Measurements from ENCODE around the gene ADAM19.
"Not testable (repeated sequence)": the region's sequence is repeated elsewhere in the genome, so short reads cannot be mapped to it uniquely, and the experiment has no call there.

The ADAM19 gene

DNA sequence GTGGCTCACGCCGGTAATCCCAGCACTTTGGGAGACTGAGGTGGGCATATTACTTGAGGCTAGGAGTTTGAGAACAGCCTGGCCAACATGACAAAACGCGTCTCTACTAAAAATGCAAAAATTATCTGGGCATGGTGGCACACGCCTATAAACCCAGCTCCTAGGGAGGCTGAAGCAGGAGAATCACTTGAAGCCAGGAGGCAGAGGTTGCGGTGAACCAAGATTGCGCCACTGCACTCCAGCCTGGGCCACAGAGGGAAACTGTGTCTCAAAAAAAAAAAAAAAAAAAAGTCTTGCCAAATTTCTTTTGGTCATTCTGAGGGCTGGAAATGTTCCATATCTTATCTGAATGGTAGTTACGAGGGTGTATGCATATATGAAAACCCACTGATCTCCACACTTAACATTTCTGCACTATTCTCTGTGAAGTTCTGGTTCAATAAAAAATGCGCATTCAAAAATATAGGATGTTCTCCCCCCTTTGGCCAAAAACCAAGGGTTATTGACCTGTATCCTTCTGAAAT, 129.1 kb downstream of the ADAM19 start:
- no peak overlapping the region for H3K4me3 ChIP-seq (ENCODE audit: low read depth, low read length)
- TF ChIP-seq MYC (IDR thresholded peaks at IDR 0.05; ENCODE audit: low read depth, low read length) = no peak
- TF ChIP-seq, protein P1, sequence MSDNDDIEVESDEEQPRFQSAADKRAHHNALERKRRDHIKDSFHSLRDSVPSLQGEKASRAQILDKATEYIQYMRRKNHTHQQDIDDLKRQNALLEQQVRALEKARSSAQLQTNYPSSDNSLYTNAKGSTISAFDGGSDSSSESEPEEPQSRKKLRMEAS (IDR thresholded peaks at IDR 0.05; ENCODE audit: low read depth, low read length) = no peak
- TF ChIP-seq, protein P2, sequence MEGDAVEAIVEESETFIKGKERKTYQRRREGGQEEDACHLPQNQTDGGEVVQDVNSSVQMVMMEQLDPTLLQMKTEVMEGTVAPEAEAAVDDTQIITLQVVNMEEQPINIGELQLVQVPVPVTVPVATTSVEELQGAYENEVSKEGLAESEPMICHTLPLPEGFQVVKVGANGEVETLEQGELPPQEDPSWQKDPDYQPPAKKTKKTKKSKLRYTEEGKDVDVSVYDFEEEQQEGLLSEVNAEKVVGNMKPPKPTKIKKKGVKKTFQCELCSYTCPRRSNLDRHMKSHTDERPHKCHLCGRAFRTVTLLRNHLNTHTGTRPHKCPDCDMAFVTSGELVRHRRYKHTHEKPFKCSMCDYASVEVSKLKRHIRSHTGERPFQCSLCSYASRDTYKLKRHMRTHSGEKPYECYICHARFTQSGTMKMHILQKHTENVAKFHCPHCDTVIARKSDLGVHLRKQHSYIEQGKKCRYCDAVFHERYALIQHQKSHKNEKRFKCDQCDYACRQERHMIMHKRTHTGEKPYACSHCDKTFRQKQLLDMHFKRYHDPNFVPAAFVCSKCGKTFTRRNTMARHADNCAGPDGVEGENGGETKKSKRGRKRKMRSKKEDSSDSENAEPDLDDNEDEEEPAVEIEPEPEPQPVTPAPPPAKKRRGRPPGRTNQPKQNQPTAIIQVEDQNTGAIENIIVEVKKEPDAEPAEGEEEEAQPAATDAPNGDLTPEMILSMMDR (IDR thresholded peaks at IDR 0.05; ENCODE audit: low read depth, low read length) = no peak
- no peak for TF ChIP-seq POLR2A (IDR thresholded peaks at IDR 0.05; ENCODE audit: extremely low read depth, insufficient read length)
- DNase-seq (ENCODE audit: low read depth) = peak; percentile 58

DNA sequence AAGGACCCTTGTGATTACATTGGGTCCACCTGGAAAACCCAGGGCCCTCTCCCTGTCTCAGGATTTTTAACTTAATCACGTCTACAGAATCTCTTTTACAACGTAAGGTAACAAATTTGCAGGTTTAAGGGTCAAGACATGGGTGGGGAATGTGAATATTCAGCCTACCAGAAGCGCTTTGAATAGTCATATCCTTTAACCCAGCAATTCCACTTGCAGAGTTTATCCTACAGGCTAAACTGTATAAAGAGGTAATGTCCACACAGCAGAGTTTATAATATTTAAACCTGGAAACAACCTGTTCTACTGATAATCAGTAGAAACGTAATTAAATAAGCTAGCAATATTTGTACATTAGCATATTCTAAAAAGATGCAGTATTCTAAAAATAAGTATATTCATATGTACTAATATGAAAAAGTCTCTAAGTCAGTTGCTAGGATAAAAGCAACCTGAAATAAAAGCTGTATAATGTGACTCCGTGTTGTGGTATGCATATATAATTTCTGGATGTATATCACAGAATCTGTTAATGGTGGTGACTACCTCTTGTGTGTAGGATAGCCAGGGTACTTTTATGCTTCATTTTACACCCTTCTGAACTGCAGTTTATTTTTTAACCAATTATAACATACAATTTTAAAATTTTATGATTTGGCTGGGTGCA, 129.7 kb downstream of the ADAM19 start:
- DNase-seq (ENCODE audit: low read depth) = no peak
- no peak for TF ChIP-seq MYC (IDR thresholded peaks at IDR 0.05; ENCODE audit: low read depth, low read length)
- TF ChIP-seq, protein P1 (IDR thresholded peaks at IDR 0.05; ENCODE audit: low read depth, low read length) = no peak
- TF ChIP-seq, protein P2 (IDR thresholded peaks at IDR 0.05; ENCODE audit: low read depth, low read length) = no peak
- no peak for TF ChIP-seq POLR2A (IDR thresholded peaks at IDR 0.05; ENCODE audit: extremely low read depth, insufficient read length)
- no peak overlapping the region for H3K4me3 ChIP-seq (ENCODE audit: low read depth, low read length)

DNA sequence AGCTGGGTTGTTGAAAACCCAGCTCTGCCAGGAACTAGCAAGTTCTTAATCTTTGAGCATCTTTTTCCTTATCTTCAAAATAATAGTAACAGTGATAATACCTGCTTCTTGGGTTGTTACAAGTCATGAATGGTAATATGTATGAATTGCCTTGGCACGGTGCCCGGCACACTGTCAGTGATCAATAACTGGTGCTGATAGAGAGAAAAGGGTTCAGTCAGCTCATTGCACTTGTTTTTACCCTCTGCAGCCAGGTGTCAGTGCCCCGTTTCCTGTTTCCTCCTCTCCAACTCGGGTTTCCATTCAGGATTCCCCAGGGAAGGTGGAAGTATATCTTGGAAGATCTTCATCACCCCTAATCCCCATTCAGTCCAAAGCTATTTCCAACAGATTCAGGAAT, 131.4 kb downstream of the ADAM19 start:
- DNase-seq (ENCODE audit: low read depth) = no peak
- TF ChIP-seq, protein P1 (IDR thresholded peaks at IDR 0.05; ENCODE audit: low read depth, low read length) = no peak
- no peak for TF ChIP-seq POLR2A (IDR thresholded peaks at IDR 0.05; ENCODE audit: extremely low read depth, insufficient read length)
- TF ChIP-seq, protein P2 (IDR thresholded peaks at IDR 0.05; ENCODE audit: low read depth, low read length) = no peak
- no peak overlapping the region for H3K4me3 ChIP-seq (ENCODE audit: low read depth, low read length)

DNA sequence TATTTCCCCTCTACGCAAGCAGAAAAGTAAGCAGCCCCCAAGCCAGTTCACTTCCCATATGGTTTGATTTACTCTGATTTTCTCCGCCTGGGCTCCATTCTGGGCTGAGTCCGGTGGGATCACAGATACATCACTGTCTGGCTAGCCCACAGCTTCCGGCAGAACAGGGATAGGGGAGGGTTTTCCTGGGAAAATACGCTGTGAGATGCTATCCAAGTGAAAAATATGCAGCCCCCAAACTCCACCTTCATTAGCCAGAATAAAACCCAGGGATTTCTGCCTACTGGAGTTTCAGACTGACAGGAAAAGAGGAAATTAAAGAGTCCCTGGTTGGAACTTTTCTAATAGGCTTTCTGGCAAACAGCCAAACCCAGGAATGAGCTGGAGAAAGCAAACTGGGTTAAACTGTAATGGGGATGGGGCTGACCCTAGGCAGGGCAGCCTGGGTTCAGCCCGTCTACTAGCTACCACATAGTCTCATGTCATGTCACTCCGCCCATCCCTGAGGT, 132.5 kb downstream of the ADAM19 start:
- TF ChIP-seq POLR2A (IDR thresholded peaks at IDR 0.05; ENCODE audit: extremely low read depth, insufficient read length) (no peak), MYC (IDR thresholded peaks at IDR 0.05; ENCODE audit: low read depth, low read length) (no peak)
- DNase-seq (ENCODE audit: low read depth) = no peak
- H3K4me3 ChIP-seq (ENCODE audit: low read depth, low read length) = no peak overlapping the region

DNA sequence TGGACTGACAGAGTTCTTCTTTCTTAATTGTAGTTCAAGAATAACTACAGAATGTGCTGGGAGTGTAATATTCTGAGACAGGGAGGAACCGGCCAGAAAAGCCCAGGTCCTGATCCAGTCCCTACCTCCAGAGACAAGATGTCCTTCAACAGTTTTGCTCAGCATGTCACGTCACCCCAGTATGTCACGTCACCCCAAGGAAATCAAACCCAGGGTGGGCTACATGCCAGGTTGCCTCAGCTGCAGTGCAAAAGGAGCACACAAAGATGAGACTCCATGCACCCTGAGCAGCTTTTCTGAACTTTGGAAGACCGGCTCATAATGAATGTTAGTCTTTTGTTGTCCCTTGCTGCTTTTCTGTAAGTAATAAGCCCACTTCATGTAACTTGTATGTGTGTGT, 141.5 kb downstream of the ADAM19 start:
- DNase-seq (ENCODE audit: low read depth) = no peak
- no peak for TF ChIP-seq MYC (IDR thresholded peaks at IDR 0.05; ENCODE audit: low read depth, low read length)
- TF ChIP-seq, protein P1 (IDR thresholded peaks at IDR 0.05; ENCODE audit: low read depth, low read length) = no peak
- TF ChIP-seq, protein P2 (IDR thresholded peaks at IDR 0.05; ENCODE audit: low read depth, low read length) = no peak
- TF ChIP-seq POLR2A (IDR thresholded peaks at IDR 0.05; ENCODE audit: extremely low read depth, insufficient read length) = no peak
- H3K4me3 ChIP-seq (ENCODE audit: low read depth, low read length) = no peak overlapping the region

DNA sequence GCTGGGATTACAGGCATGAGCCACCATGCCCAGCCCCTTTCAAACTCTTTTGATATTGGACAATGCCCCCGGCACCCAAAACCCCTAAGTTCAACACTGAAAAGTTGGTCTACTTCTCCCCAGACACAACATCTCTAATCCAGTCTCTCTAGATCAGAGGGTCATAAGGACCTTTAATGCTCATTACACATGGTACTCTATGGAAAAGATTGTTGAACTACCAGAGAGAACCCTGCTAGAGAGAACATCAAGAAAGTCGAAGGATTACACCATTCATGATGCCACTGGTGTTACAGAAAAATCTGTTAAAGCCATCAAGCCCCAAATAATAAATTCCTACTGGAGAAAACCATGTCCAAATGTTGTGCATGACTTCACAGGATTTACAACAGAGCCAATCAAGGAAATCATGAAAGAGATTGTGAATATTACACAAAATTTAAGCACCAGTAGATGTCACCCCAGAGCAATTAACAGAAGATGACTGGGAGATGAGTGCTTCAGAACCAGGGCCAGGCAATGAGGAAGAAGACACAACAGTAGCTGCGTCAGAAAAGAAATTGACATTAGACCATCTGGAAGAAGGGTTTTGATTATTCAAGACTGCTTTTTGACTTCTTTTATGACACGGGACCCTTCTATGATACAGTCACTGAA, 143.9 kb downstream of the ADAM19 start:
- TF ChIP-seq, protein P2 (IDR thresholded peaks at IDR 0.05; ENCODE audit: low read depth, low read length) = peak; percentile 35
- TF ChIP-seq MYC (IDR thresholded peaks at IDR 0.05; ENCODE audit: low read depth, low read length) (no peak), POLR2A (IDR thresholded peaks at IDR 0.05; ENCODE audit: extremely low read depth, insufficient read length) (no peak)
- TF ChIP-seq, protein P1 (IDR thresholded peaks at IDR 0.05; ENCODE audit: low read depth, low read length) = no peak
- H3K4me3 ChIP-seq (ENCODE audit: low read depth, low read length) = no peak overlapping the region
- DNase-seq (ENCODE audit: low read depth) = peak; percentile 61

DNA sequence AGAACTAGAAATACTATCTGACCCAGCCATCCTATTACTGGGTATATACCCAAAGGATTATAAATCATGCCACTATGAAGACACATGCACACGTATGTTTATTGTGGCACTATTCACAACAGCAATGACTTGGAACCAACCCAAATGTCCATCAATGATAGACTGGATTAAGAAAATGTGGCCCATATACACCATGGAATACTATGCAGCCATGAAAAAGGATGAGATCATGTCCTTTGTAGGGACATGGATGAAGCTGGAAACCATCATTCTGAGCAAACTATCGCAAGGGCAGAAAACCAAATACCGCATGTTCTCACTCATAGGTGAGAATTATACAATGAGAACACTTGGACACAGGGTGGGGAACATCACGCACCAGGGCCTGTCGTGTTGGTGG, 145.7 kb downstream of the ADAM19 start:
- not testable (repeated sequence) for DNase-seq (ENCODE audit: low read depth); H3K4me3 ChIP-seq (ENCODE audit: low read depth, low read length)
